SK-N-SH (cell line): ENCODE measurements around the gene TMEM255B. TPM values are rescaled to one million over a fixed set of nuclear protein-coding genes. Genes with fewer than 3 reads are reported as not detected.

Source experiments
- CTCF ChIA-PET: fragments of 300-600, 350-600 bp; formaldehyde crosslinking; extraction: SDS; loops from one replicate; lab custom pipeline; 2021; lab: Yijun Ruan, JAX
- POLR2A ChIA-PET: fragments of 350-600 bp; sonication (Branson Sonifier 250); formaldehyde crosslinking; extraction: SDS; loops from one replicate; lab custom pipeline; 2020; ENCODE audit warnings: antibody characterized with exemption, inconsistent platforms; lab: Yijun Ruan, JAX
- DNase-seq: peaks from one replicate; pipeline ENCODE4 v3.0.0; 2012
- H2AFZ ChIP-seq: fragments of 200-600 bp; sonication (generic); 2 replicates; pipeline ENCODE4 v1.8.1; 2016; ENCODE audit warnings: antibody characterized with exemption, mild to moderate bottlenecking, low read depth
- H3F3A ChIP-seq: fragments of 200-600 bp; sonication (generic); replicated peaks from 2 replicates; pipeline ENCODE3; 2016; ENCODE audit warnings: antibody characterized with exemption, mild to moderate bottlenecking; ENCODE audit not compliant: insufficient read depth
- H3K27ac ChIP-seq, 2 experiments: fragments of 200-500 bp in 1 of 2; fragments of 200-600 bp in 1 of 2; sonication (Bioruptor generic) in 1 of 2; sonication (generic), shearing (Covaris generic) in 1 of 2; 2 replicates each; pipeline versions ENCODE4 v1.5.1 to v1.6.1; 2014 to 2016; ENCODE audit warnings: low read depth in 2 of 2, inconsistent platforms in 1 of 2, low read length in 1 of 2, mild to moderate bottlenecking in 1 of 2, mixed read lengths in 1 of 2
- H3K27me3 ChIP-seq: fragments of 200-600 bp; sonication (generic), shearing (Covaris generic); 2 replicates; pipeline ENCODE4 v1.6.1; 2016; ENCODE audit warnings: mixed run types; ENCODE audit not compliant: insufficient read depth
- H3K36me3 ChIP-seq, 2 experiments: fragments of 200-500 bp in 1 of 2; fragments of 200-600 bp in 1 of 2; sonication (Bioruptor generic) in 1 of 2; sonication (generic) in 1 of 2; replicated peaks in 1 of 2; 2 replicates each; pipeline versions ENCODE3 to v1.5.1; 2014 to 2016; ENCODE audit warnings: low read length in 1 of 2, mild to moderate bottlenecking in 1 of 2; ENCODE audit not compliant: insufficient read depth in 2 of 2, control insufficient read depth in 1 of 2
- H3K4me1 ChIP-seq, 2 experiments: fragments of 200-500 bp in 1 of 2; fragments of 200-600 bp in 1 of 2; sonication (Bioruptor generic) in 1 of 2; sonication (generic), shearing (Covaris generic) in 1 of 2; 2 replicates each; pipeline versions ENCODE4 v1.5.1 to v1.6.1; 2014 to 2016; ENCODE audit warnings: low read depth in 1 of 2, low read length in 1 of 2, mixed run types in 1 of 2; ENCODE audit not compliant: insufficient read depth in 2 of 2, control insufficient read depth in 1 of 2
- H3K4me2 ChIP-seq: fragments of 200-600 bp; sonication (generic), shearing (Covaris generic); 2 replicates; pipeline ENCODE4 v1.6.1; 2017; ENCODE audit warnings: mixed run types
- H3K4me3 ChIP-seq, 2 experiments: fragments of 200-500 bp in 1 of 2; fragments of 200-600 bp in 1 of 2; sonication (Bioruptor generic) in 1 of 2; sonication (generic), shearing (Covaris generic) in 1 of 2; 2 replicates each; pipeline versions ENCODE4 v1.5.1 to v1.8.1; 2014 to 2016; ENCODE audit warnings: low read depth in 2 of 2, inconsistent platforms in 1 of 2, low read length in 1 of 2, mild to moderate bottlenecking in 1 of 2, mixed read lengths in 1 of 2, moderate library complexity in 1 of 2
- H3K79me2 ChIP-seq: fragments of 200-600 bp; sonication (generic); 2 replicates; pipeline ENCODE4 v1.8.1; 2017; ENCODE audit warnings: mild to moderate bottlenecking; ENCODE audit not compliant: insufficient read depth
- H3K9ac ChIP-seq: fragments of 200-600 bp; sonication (generic); 2 replicates; pipeline ENCODE4 v1.6.1; 2017; ENCODE audit warnings: mixed run types
- H3K9me2 ChIP-seq: fragments of 200-600 bp; sonication (generic); 2 replicates; pipeline ENCODE4 v1.6.1; 2017; ENCODE audit warnings: mixed run types
- H3K9me3 ChIP-seq: fragments of 200-600 bp; sonication (generic); 2 replicates; pipeline ENCODE4 v1.6.1; 2017; ENCODE audit warnings: mixed run types, mild to moderate bottlenecking, moderate library complexity
- H4K20me1 ChIP-seq: fragments of 200-600 bp; sonication (generic); 2 replicates; pipeline ENCODE4 v1.6.1; 2017; ENCODE audit warnings: mild to moderate bottlenecking, mixed run types; ENCODE audit not compliant: insufficient read depth
- CHD2 ChIP-seq: fragments of 150-350 bp; IDR thresholded peaks from 2 replicates; pipeline ENCODE4 v1.6.1; 2018; ENCODE audit warnings: low read length; ENCODE audit not compliant: partially characterized antibody
- CTCF ChIP-seq: fragments of 200-600 bp; sonication (generic); IDR thresholded peaks from 2 replicates; pipeline ENCODE4 v1.6.1; 2017; ENCODE audit warnings: antibody characterized with exemption, mild to moderate bottlenecking, moderate library complexity
- ELF1 ChIP-seq: IDR thresholded peaks from 2 replicates; pipeline ENCODE4 v1.4.0; 2012
- FOSL2 ChIP-seq: IDR thresholded peaks from 2 replicates; pipeline ENCODE4 v1.4.0; 2012; ENCODE audit warnings: low read depth, mild to moderate bottlenecking, moderate library complexity, borderline replicate concordance
- GATA2 ChIP-seq: sonication (generic); formaldehyde crosslinking; IDR thresholded peaks from 2 replicates; pipeline ENCODE4 v1.5.0; 2020; ENCODE audit warnings: mild to moderate bottlenecking, missing genetic modification reagents
- JUND ChIP-seq: IDR thresholded peaks from 2 replicates; pipeline ENCODE4 v1.4.0; 2012
- MAX ChIP-seq: IDR thresholded peaks from 2 replicates; pipeline ENCODE4 v1.4.0; 2012; ENCODE audit warnings: low read depth
- MEF2A ChIP-seq: IDR thresholded peaks from 2 replicates; pipeline ENCODE4 v1.4.0; 2012; ENCODE audit warnings: low read depth, borderline replicate concordance
- MXI1 ChIP-seq: IDR thresholded peaks from 2 replicates; pipeline ENCODE4 v1.6.1; 2012; ENCODE audit warnings: mild to moderate bottlenecking, low read depth, low read length, improper control_type of control experiment
- NRF1 ChIP-seq: IDR thresholded peaks from 2 replicates; pipeline ENCODE4 v1.6.1; 2012; ENCODE audit warnings: low read depth, mild to moderate bottlenecking, low read length
- PBX3 ChIP-seq: IDR thresholded peaks from 2 replicates; pipeline ENCODE4; 2012
- RAD21 ChIP-seq: IDR thresholded peaks from 2 replicates; pipeline ENCODE4 v1.6.1; 2012; ENCODE audit warnings: mild to moderate bottlenecking, low read length
- RFX5 ChIP-seq: IDR thresholded peaks from 2 replicates; pipeline ENCODE4 v1.6.1; 2012; ENCODE audit warnings: mild to moderate bottlenecking, improper control_type of control experiment, low read length
- RXRA ChIP-seq: IDR thresholded peaks from 2 replicates; pipeline ENCODE4 v1.4.0; 2012; ENCODE audit warnings: low read depth, mild to moderate bottlenecking, borderline replicate concordance
- SMC3 ChIP-seq: IDR thresholded peaks from 2 replicates; pipeline ENCODE4 v1.6.1; 2012; ENCODE audit warnings: low read depth, low read length, improper control_type of control experiment
- TAF1 ChIP-seq: IDR thresholded peaks from 2 replicates; pipeline ENCODE4 v1.6.1; 2012; ENCODE audit warnings: low read depth, mild to moderate bottlenecking, low read length, moderate library complexity, borderline replicate concordance
- TCF12 ChIP-seq: IDR thresholded peaks from 2 replicates; pipeline ENCODE4 v1.4.0; 2012
- TEAD4 ChIP-seq: IDR thresholded peaks from 2 replicates; pipeline ENCODE4 v1.4.0; 2012; ENCODE audit warnings: mild to moderate bottlenecking, borderline replicate concordance; ENCODE audit not compliant: insufficient read depth
- YY1 ChIP-seq: IDR thresholded peaks from 2 replicates; pipeline ENCODE4 v1.4.0; 2012; ENCODE audit warnings: low read depth, mild to moderate bottlenecking
- WGBS: methylation state at CpG from one replicate; pipeline ENCODE4 v1.1.6; 2017; ENCODE audit warnings: low lambda C conversion rate; 5-methylcytosine and 5-hydroxymethylcytosine counted together
- polyA plus RNA-seq, 3 experiments: library from polyadenylated mRNA; depleted of rRNA; stranded (reverse); fragments of >200 nt; gene quantifications; 2 replicates each; pipeline ENCODE4 v1.2.3, GENCODE V29; 2012

The TMEM255B gene
- polyA plus RNA-seq, 1 of the 3 experiments (the other 2 are of a cell fraction): 14.8 TPM

GRCh38 chr13:113806526-113806925, 47.5 kb downstream of the TMEM255B start:
- no peak overlapping the region for H3K4me2 ChIP-seq
- H3K4me3 ChIP-seq: no peak overlapping the region
- no peaks in the 10 kb centered on the region for H3K9me3 ChIP-seq
- no peak overlapping the region for H3K27ac ChIP-seq
- H3K27me3 ChIP-seq: no peaks in the 10 kb centered on the region
- H3K9me2 ChIP-seq: no peaks in the 10 kb centered on the region
- H3K79me2 ChIP-seq: no peaks in the 10 kb centered on the region
- TF ChIP-seq RAD21: no peak
- no peak for TF ChIP-seq MAX
- TF ChIP-seq MEF2A: no peak
- no peak for TF ChIP-seq TEAD4
- no peak for TF ChIP-seq CHD2
- no peak for TF ChIP-seq GATA2 (CRISPR knock-in tag)
- TF ChIP-seq FOSL2: no peak
- TF ChIP-seq TAF1: no peak
- no peak for TF ChIP-seq JUND
- TF ChIP-seq SMC3: no peak
- TF ChIP-seq TCF12: no peak
- no peak for TF ChIP-seq PBX3
- TF ChIP-seq YY1: no peak
- TF ChIP-seq RFX5: no peak
- no peak for TF ChIP-seq NRF1
- TF ChIP-seq, all 33 proteins: peak for 0
- no peak overlapping the region for H2AFZ ChIP-seq
- no peaks in the 10 kb centered on the region for H4K20me1 ChIP-seq
- H3K36me3 ChIP-seq: no peaks in the 10 kb centered on the region
- H3K4me1 ChIP-seq: peaks cover 0 to 11% of the 10 kb centered on the region in 2 experiments; a peak in 1 of 4 replicates
- no peaks in the 10 kb centered on the region for H3F3A ChIP-seq
- CTCF ChIA-PET: interaction anchor here (1.2 kb wide), 1 partner anchor 10 kb away, joined by 3 read pairs; no protein-coding TSS in a partner anchor
- H3K9ac ChIP-seq: no peak overlapping the region
- 68% methylated on average over 3 of the region's 13 CpGs for WGBS
- POLR2A ChIA-PET: no interaction called here
- no peak for DNase-seq

- H2AFZ ChIP-seq: no peak overlapping the region
- no peaks in the 10 kb centered on the region for H3F3A ChIP-seq
- TF ChIP-seq SMC3 (no peak), TAF1 (no peak), RAD21 (no peak), CHD2 (no peak), MXI1 (no peak), CTCF (no peak), FOSL2 (no peak), RXRA (no peak), RFX5 (no peak), ELF1 (no peak), MEF2A (no peak), MAX (no peak)
- no peak overlapping the region for H3K27ac ChIP-seq
- no peaks in the 10 kb centered on the region for H3K36me3 ChIP-seq
- no peak overlapping the region for H3K9ac ChIP-seq
- H4K20me1 ChIP-seq: no peaks in the 10 kb centered on the region
- no peak for DNase-seq
- POLR2A ChIA-PET: no interaction called here
- no peaks in the 10 kb centered on the region for H3K9me3 ChIP-seq
- H3K4me3 ChIP-seq: no peak overlapping the region
- H3K4me2 ChIP-seq: no peak overlapping the region
- H3K9me2 ChIP-seq: no peaks in the 10 kb centered on the region
- CTCF ChIA-PET: no interaction called here
- H3K27me3 ChIP-seq: no peaks in the 10 kb centered on the region
- 33% methylated on average over 7 of the region's 12 CpGs for WGBS
- H3K4me1 ChIP-seq: peaks cover 0 to 10% of the 10 kb centered on the region in 2 experiments; a peak in 1 of 4 replicates
- no peaks in the 10 kb centered on the region for H3K79me2 ChIP-seq
Observed at GRCh38 chr13:113808058-113808834, 49.2 kb downstream of the TMEM255B start.
